Endodermal cell (in vitro differentiated cells): ENCODE measurements around the gene SNX19. TPM values are rescaled to one million over a fixed set of nuclear protein-coding genes. Genes with fewer than 3 reads are reported as not detected.

Experiments used
- DNase-seq: peaks from one replicate; pipeline ENCODE4 v3.0.0-alpha.2; 2017
- H3K27ac ChIP-seq: 2 replicates; pipeline ENCODE4 v1.5.1; 2013; ENCODE audit warnings: mild to moderate bottlenecking, low read depth, low read length, moderate library complexity
- H3K27me3 ChIP-seq: 2 replicates; pipeline ENCODE4 v1.6.1; 2013; ENCODE audit warnings: mild to moderate bottlenecking, low read length, moderate library complexity; ENCODE audit not compliant: insufficient read depth, control insufficient read depth, poor library complexity, severe bottlenecking
- H3K36me3 ChIP-seq: 2 replicates; pipeline ENCODE4 v1.7.0; 2013; ENCODE audit warnings: mild to moderate bottlenecking, low read length, moderate library complexity; ENCODE audit not compliant: control insufficient read depth, insufficient read depth
- H3K4me1 ChIP-seq: one replicate; pipeline ENCODE4 v1.7.0; 2013; ENCODE audit warnings: low read length; ENCODE audit not compliant: control insufficient read depth, insufficient read depth
- H3K4me3 ChIP-seq: 2 replicates; pipeline ENCODE4 v1.5.1; 2013; ENCODE audit warnings: mild to moderate bottlenecking, low read length, moderate library complexity
- H3K9ac ChIP-seq: 2 replicates; pipeline ENCODE4 v1.6.1; 2013; ENCODE audit warnings: mild to moderate bottlenecking, low read length, moderate library complexity; ENCODE audit not compliant: poor library complexity, severe bottlenecking; ENCODE audit errors: extremely low read depth
- H3K9me3 ChIP-seq: 2 replicates; pipeline ENCODE4 v1.6.1; 2013; ENCODE audit warnings: mild to moderate bottlenecking, low read length, moderate library complexity; ENCODE audit not compliant: control insufficient read depth
- H3K27ac Mint-ChIP-seq: 2 replicates; pipeline ENCODE4 v1.8.0; 2020; ENCODE audit warnings: mixed read lengths
- H3K27me3 Mint-ChIP-seq: 2 replicates; pipeline ENCODE4 v1.8.0; 2021; ENCODE audit warnings: mild to moderate bottlenecking, mixed read lengths; ENCODE audit not compliant: insufficient read depth
- H3K36me3 Mint-ChIP-seq: 2 replicates; pipeline ENCODE4 v1.8.0; 2020; ENCODE audit warnings: low read depth, mixed read lengths
- H3K4me1 Mint-ChIP-seq: 2 replicates; pipeline ENCODE4 v1.8.0; 2020; ENCODE audit warnings: mixed read lengths
- H3K4me3 Mint-ChIP-seq: 2 replicates; pipeline ENCODE4 v1.8.0; 2020; ENCODE audit warnings: mild to moderate bottlenecking, moderate library complexity, mixed read lengths
- H3K9me3 Mint-ChIP-seq: 2 replicates; pipeline ENCODE4 v1.8.0; 2020; ENCODE audit warnings: mild to moderate bottlenecking, mixed read lengths
- WGBS, 2 experiments: methylation state at CpG; one replicate each; pipeline versions ENCODE4 v1.1.5 to v1.1.7; 2013; ENCODE audit warnings: missing lambda C conversion rate in 2 of 2, mixed read lengths in 1 of 2; ENCODE audit not compliant: insufficient coverage in 1 of 2, insufficient read length in 1 of 2; 5-methylcytosine and 5-hydroxymethylcytosine counted together
- total RNA-seq, 2 donors: library from RNA; stranded (reverse); fragmentation: NEBNext Ultra II Directional in 1 of 2; extraction: Animal tissue kit (Norgen Biotek cat#: 25700) in 1 of 2; gene quantifications; 2 replicates in 1 of 2; 3 replicates in 1 of 2; pipeline ENCODE4 v1.2.1, GENCODE V29; 2021
- TF ChIP-seq, protein P1 (sequence below): fragments of 200-600 bp; sonication (generic); conservative IDR thresholded peaks from 2 replicates; pipeline ENCODE4 v1.5.0; 2021; ENCODE audit warnings: antibody characterized with exemption, mild to moderate bottlenecking

The SNX19 gene
- total RNA-seq, 2 donors from 2014 or later: 32.3 to 37.5 TPM

DNA sequence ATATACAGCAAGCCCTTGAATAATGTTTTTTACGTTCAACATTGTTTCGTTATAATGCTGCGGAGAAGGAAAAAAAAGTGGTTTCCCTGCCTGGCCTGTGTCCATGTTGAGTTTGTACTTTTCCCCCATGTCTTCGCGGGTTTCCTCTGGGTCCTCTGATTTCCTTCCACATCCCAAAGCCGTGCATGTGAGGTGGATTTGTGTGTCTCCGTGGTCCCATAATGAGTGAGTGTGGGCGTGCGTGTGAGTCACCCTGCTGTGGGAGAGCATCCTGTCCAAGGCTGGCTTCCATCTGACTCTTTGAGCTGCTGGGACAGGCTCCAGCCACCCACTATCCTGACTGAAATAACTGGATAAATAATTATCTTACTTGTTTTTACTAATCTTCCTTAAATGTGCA, 29.6 kb upstream of the SNX19 start:
- DNase-seq: no peak
- no peak overlapping the region for H3K9ac ChIP-seq
- no peak overlapping the region for H3K4me3 Mint-ChIP-seq
- H3K27ac ChIP-seq: no peak overlapping the region
- peaks cover 6% of the 10 kb centered on the region for H3K27me3 Mint-ChIP-seq
- H3K36me3 ChIP-seq: no peaks in the 10 kb centered on the region
- H3K4me1 Mint-ChIP-seq: no peaks in the 10 kb centered on the region
- TF ChIP-seq, protein P1, sequence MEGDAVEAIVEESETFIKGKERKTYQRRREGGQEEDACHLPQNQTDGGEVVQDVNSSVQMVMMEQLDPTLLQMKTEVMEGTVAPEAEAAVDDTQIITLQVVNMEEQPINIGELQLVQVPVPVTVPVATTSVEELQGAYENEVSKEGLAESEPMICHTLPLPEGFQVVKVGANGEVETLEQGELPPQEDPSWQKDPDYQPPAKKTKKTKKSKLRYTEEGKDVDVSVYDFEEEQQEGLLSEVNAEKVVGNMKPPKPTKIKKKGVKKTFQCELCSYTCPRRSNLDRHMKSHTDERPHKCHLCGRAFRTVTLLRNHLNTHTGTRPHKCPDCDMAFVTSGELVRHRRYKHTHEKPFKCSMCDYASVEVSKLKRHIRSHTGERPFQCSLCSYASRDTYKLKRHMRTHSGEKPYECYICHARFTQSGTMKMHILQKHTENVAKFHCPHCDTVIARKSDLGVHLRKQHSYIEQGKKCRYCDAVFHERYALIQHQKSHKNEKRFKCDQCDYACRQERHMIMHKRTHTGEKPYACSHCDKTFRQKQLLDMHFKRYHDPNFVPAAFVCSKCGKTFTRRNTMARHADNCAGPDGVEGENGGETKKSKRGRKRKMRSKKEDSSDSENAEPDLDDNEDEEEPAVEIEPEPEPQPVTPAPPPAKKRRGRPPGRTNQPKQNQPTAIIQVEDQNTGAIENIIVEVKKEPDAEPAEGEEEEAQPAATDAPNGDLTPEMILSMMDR: no peak
- H3K9me3 ChIP-seq: no peaks in the 10 kb centered on the region
- no peaks in the 10 kb centered on the region for H3K36me3 Mint-ChIP-seq
- no peak overlapping the region for H3K4me3 ChIP-seq
- no peak overlapping the region for H3K27ac Mint-ChIP-seq
- WGBS, 2 experiments: 93 to 97% methylated on average over 5 to 9 of the region's 9 CpGs
- peaks cover 12% of the 10 kb centered on the region for H3K27me3 ChIP-seq
- H3K9me3 Mint-ChIP-seq: no peaks in the 10 kb centered on the region
- H3K4me1 ChIP-seq: no peaks in the 10 kb centered on the region

DNA sequence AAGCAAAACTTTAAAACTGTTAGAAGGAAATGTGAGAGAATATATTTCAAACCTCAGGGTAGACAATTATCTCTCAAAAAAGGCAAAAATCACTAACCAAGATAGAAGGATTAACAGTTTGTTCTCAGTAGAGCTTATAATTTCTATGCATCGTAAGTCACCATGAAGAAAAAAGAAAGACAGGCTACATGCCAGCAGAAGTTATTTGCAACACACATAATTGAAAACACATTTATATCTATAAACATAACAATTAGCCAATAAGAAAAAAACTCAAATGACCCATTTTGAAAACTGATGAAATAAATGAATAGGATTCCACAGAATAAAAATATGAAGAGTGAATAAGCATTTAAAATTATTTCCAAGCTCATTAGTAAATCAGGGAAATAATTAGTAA, 24.4 kb upstream of the SNX19 start:
- TF ChIP-seq, protein P1: no peak
- no peaks in the 10 kb centered on the region for H3K36me3 ChIP-seq
- no peaks in the 10 kb centered on the region for H3K36me3 Mint-ChIP-seq
- H3K9ac ChIP-seq: no peak overlapping the region
- H3K4me3 Mint-ChIP-seq: no peak overlapping the region
- H3K9me3 Mint-ChIP-seq: no peaks in the 10 kb centered on the region
- H3K4me1 Mint-ChIP-seq: no peaks in the 10 kb centered on the region
- no peak overlapping the region for H3K4me3 ChIP-seq
- no peak overlapping the region for H3K27ac ChIP-seq
- peaks cover 6% of the 10 kb centered on the region for H3K27me3 Mint-ChIP-seq
- no peaks in the 10 kb centered on the region for H3K9me3 ChIP-seq
- no peaks in the 10 kb centered on the region for H3K4me1 ChIP-seq
- 94% methylated on average over 1 of the region's 1 CpG; no CpG with 5 or more reads in 1 of the 2 experiments for WGBS, 2 experiments
- DNase-seq: no peak
- peaks cover 17% of the 10 kb centered on the region for H3K27me3 ChIP-seq
- H3K27ac Mint-ChIP-seq: no peak overlapping the region

DNA sequence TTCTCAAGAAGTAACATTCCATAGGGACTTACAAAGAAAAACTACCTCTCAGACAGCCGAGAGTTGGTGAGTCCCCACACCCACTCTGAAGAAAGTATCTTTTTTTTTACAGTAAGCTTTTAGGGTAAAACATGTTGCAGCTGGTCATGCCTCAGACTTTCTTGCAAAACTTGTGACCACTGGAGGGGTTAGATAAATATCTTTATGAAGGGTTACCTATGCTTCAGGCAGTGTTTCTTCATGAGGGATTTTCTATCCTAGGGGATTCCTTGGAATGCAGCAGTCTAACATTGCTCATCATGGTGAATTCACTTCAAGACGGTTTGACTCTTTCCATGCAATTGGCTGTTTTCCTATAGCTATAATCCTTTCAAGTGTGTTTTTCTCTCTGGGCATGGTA, 20.8 kb upstream of the SNX19 start:
- Mint-ChIP-seq H3K27ac (no peak overlapping the region), H3K36me3 (no peaks in the 10 kb centered on the region), H3K4me3 (no peak overlapping the region), H3K9me3 (no peaks in the 10 kb centered on the region), H3K27me3 (no peaks in the 10 kb centered on the region), H3K4me1 (no peaks in the 10 kb centered on the region)
- no peaks in the 10 kb centered on the region for H3K4me1 ChIP-seq
- 70 to 82% methylated on average over 1 to 2 of the region's 2 CpGs for WGBS, 2 experiments
- H3K9ac ChIP-seq: no peak overlapping the region
- no peak overlapping the region for H3K27ac ChIP-seq
- H3K9me3 ChIP-seq: no peaks in the 10 kb centered on the region
- H3K4me3 ChIP-seq: no peak overlapping the region
- H3K36me3 ChIP-seq: no peaks in the 10 kb centered on the region
- TF ChIP-seq, protein P1: no peak
- H3K27me3 ChIP-seq: peaks cover 13% of the 10 kb centered on the region
- no peak for DNase-seq
